Keratinocyte (primary cell): ENCODE results near the gene KRI1. TPM values are rescaled to one million over a fixed set of nuclear protein-coding genes. Genes with fewer than 3 reads are reported as not detected.

Experiments used
- DNase-seq: peaks from one replicate; pipeline ENCODE4 v3.0.0-alpha.2; 2011; ENCODE audit warnings: low read depth, missing footprints, low spot score
- FAIRE-seq: peaks from 2 replicates; lab custom pipeline; 2011; peaks lifted over from hg19 to GRCh38; lab: Jason Lieb, UNC
- H2AFZ ChIP-seq: 2 replicates; pipeline ENCODE4 v1.6.0; 2012; ENCODE audit warnings: low read length, control low read depth, inconsistent platforms; ENCODE audit not compliant: control insufficient read depth
- H3K27ac ChIP-seq: 2 replicates; pipeline ENCODE4 v1.5.1; 2011; ENCODE audit warnings: low read length; ENCODE audit not compliant: control insufficient read depth, insufficient read depth
- H3K27me3 ChIP-seq: 3 replicates; pipeline ENCODE4 v1.6.0; 2011; ENCODE audit warnings: low read length; ENCODE audit not compliant: control insufficient read depth, insufficient read depth; ENCODE audit errors: extremely low read depth
- H3K36me3 ChIP-seq, 2 experiments: 2 replicates in 1 of 2; 3 replicates in 1 of 2; pipeline ENCODE4 v1.5.1; 2011; ENCODE audit warnings: low read length in 2 of 2, mild to moderate bottlenecking in 1 of 2; ENCODE audit not compliant: control insufficient read depth in 2 of 2, insufficient read depth in 2 of 2; ENCODE audit errors: extremely low read depth in 1 of 2
- H3K4me1 ChIP-seq: 3 replicates; pipeline ENCODE4 v1.5.1; 2011; ENCODE audit warnings: low read length; ENCODE audit not compliant: control insufficient read depth, insufficient read depth; ENCODE audit errors: extremely low read depth
- H3K4me2 ChIP-seq: 3 replicates; pipeline ENCODE4 v1.6.0; 2011; ENCODE audit warnings: low read depth, low read length; ENCODE audit not compliant: control insufficient read depth, insufficient read depth; ENCODE audit errors: extremely low read depth
- H3K4me3 ChIP-seq, 3 experiments: fragments of 200-600 bp in 1 of 3; sonication (generic) in 1 of 3; 2 replicates in 2 of 3; 3 replicates in 1 of 3; pipeline ENCODE4 v1.5.1; 2011 to 2016; ENCODE audit warnings: low read length in 3 of 3, mild to moderate bottlenecking in 3 of 3, control low read depth in 2 of 3, inconsistent platforms in 1 of 3, low read depth in 1 of 3, mixed read lengths in 1 of 3, mixed run types in 1 of 3, moderate library complexity in 1 of 3; ENCODE audit not compliant: control insufficient read depth in 2 of 3, insufficient read depth in 2 of 3; ENCODE audit errors: extremely low read depth in 1 of 3
- H3K79me2 ChIP-seq: 2 replicates; pipeline ENCODE4 v1.6.0; 2012; ENCODE audit warnings: low read length; ENCODE audit not compliant: control insufficient read depth, insufficient read depth
- H3K9ac ChIP-seq: 3 replicates; pipeline ENCODE4 v1.6.0; 2011; ENCODE audit warnings: low read length; ENCODE audit not compliant: control insufficient read depth, insufficient read depth; ENCODE audit errors: extremely low read depth
- H3K9me1 ChIP-seq: 3 replicates; pipeline ENCODE4 v1.6.0; 2011; ENCODE audit warnings: low read length; ENCODE audit not compliant: control insufficient read depth, insufficient read depth; ENCODE audit errors: extremely low read depth
- H3K9me3 ChIP-seq: 2 replicates; pipeline ENCODE4 v1.5.1; 2012; ENCODE audit warnings: low read depth, low read length; ENCODE audit not compliant: control insufficient read depth
- H4K20me1 ChIP-seq: 3 replicates; pipeline ENCODE4 v1.6.0; 2011; ENCODE audit warnings: low read length; ENCODE audit not compliant: control insufficient read depth, insufficient read depth; ENCODE audit errors: extremely low read depth
- EZH2 ChIP-seq: IDR thresholded peaks from one replicate; pipeline ENCODE4 v1.6.1; 2012; ENCODE audit warnings: inconsistent platforms, mild to moderate bottlenecking, low read length, moderate library complexity
- dilution Hi-C: fragments of 300-500 bp; cut with MboI; formaldehyde crosslinking; loops from one replicate; pipeline ENCODE4 v1.7.0; 2020; ENCODE audit warnings: low sequenced_read_pairs; ENCODE audit not compliant: extremely low pct_ligation_motif_present
- polyA plus RNA-seq, 5 experiments: library from polyadenylated mRNA; depleted of rRNA in 3 of 5; stranded (reverse) in 3 of 5; stranded (forward) in 1 of 5; unstranded in 1 of 5; fragments of >200 nt; gene quantifications; 1 replicate in 1 of 5; 2 replicates in 3 of 5; 3 replicates in 1 of 5; pipeline versions ENCODE4 v1.2.1 to v1.2.3, GENCODE V29; 2011 to 2012; ENCODE audit warnings: missing spikeins in 2 of 5, low read depth in 1 of 5, low replicate concordance in 1 of 5
- TF ChIP-seq, protein P1 (sequence below), 3 experiments: IDR thresholded peaks in 1 of 3; conservative IDR thresholded peaks in 1 of 3; optimal IDR thresholded peaks in 1 of 3; 2 replicates in 2 of 3; 3 replicates in 1 of 3; pipeline versions ENCODE3 to v1.5.1; 2011; ENCODE audit warnings: low read length in 3 of 3, mild to moderate bottlenecking in 3 of 3, moderate library complexity in 2 of 3, control low read depth in 1 of 3, inconsistent platforms in 1 of 3; ENCODE audit not compliant: insufficient read depth in 2 of 3; ENCODE audit errors: extremely low read depth in 1 of 3

Gene KRI1
- polyA plus RNA-seq, 1 donor (not counting 4 experiments of a cell fraction or from before 2014, with no cell fraction given): 19.0 TPM

- Histone ChIP-seq H3K36me3 (no peaks in the 10 kb centered on the region), H3K9me1 (no peaks in the 10 kb centered on the region), H4K20me1 (no peaks in the 10 kb centered on the region), H3K27ac (no peak overlapping the region), H3K9me3 (no peaks in the 10 kb centered on the region), H3K4me1 (peaks cover 12% of the 10 kb centered on the region), H3K4me2 (no peak overlapping the region), H3K79me2 (no peaks in the 10 kb centered on the region), H3K27me3 (no peaks in the 10 kb centered on the region), H3K9ac (no peak overlapping the region), H2AFZ (no peak overlapping the region), H3K4me3 (no peak overlapping the region)
- TF ChIP-seq, protein P1, sequence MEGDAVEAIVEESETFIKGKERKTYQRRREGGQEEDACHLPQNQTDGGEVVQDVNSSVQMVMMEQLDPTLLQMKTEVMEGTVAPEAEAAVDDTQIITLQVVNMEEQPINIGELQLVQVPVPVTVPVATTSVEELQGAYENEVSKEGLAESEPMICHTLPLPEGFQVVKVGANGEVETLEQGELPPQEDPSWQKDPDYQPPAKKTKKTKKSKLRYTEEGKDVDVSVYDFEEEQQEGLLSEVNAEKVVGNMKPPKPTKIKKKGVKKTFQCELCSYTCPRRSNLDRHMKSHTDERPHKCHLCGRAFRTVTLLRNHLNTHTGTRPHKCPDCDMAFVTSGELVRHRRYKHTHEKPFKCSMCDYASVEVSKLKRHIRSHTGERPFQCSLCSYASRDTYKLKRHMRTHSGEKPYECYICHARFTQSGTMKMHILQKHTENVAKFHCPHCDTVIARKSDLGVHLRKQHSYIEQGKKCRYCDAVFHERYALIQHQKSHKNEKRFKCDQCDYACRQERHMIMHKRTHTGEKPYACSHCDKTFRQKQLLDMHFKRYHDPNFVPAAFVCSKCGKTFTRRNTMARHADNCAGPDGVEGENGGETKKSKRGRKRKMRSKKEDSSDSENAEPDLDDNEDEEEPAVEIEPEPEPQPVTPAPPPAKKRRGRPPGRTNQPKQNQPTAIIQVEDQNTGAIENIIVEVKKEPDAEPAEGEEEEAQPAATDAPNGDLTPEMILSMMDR (optimal IDR thresholded peaks at IDR 0.05 in 1 of 3, IDR thresholded peaks at IDR 0.05 in 1 of 3, conservative IDR thresholded peaks at IDR 0.05 in 1 of 3; ENCODE audit: extremely low read depth in 1 of 3, insufficient read depth in 2 of 3, low read length in 3 of 3): no peak
- TF ChIP-seq EZH2: no peak
- FAIRE-seq: no peak
- no peak for DNase-seq
- dilution Hi-C loops: no loop called here
Measured at GRCh38 chr19:10525636-10526035, 40.2 kb downstream of the KRI1 start.

- Histone ChIP-seq H3K79me2 (no peaks in the 10 kb centered on the region), H3K27me3 (no peaks in the 10 kb centered on the region), H3K4me3 (no peak overlapping the region), H2AFZ (no peak overlapping the region), H3K4me1 (peaks cover 22% of the 10 kb centered on the region), H3K9ac (no peak overlapping the region), H3K36me3 (no peaks in the 10 kb centered on the region), H3K4me2 (no peak overlapping the region), H3K27ac (no peak overlapping the region), H4K20me1 (no peaks in the 10 kb centered on the region), H3K9me3 (no peaks in the 10 kb centered on the region), H3K9me1 (no peaks in the 10 kb centered on the region)
- no peak for DNase-seq
- TF ChIP-seq, protein P1 (optimal IDR thresholded peaks at IDR 0.05 in 1 of 3, IDR thresholded peaks at IDR 0.05 in 1 of 3, conservative IDR thresholded peaks at IDR 0.05 in 1 of 3; ENCODE audit: extremely low read depth in 1 of 3, insufficient read depth in 2 of 3, low read length in 3 of 3): no peak
- TF ChIP-seq EZH2: no peak
- dilution Hi-C loops: no loop called here
- FAIRE-seq: no peak
Measured at GRCh38 chr19:10523135-10523636, 42.6 kb downstream of the KRI1 start.
